Activated CD8-positive, alpha-beta T cell treated with anti-CD3 and anti-CD28 coated beads, Interleukin-2, amount 10 ng/mL, durations not matched to agents 7 days and 5 days (primary cell): ENCODE data around the gene TMEM217. TPM values are rescaled to one million over a fixed set of nuclear protein-coding genes. Genes with fewer than 3 reads are reported as not detected.

Source experiments
- ATAC-seq: fragments of 150-1000 bp; cut with Tn5 transposase; one replicate; pipeline ENCODE4 v1.10.0; 2021; ENCODE audit warnings: moderate library complexity
- CTCF ChIA-PET: fragments of 350-600 bp; sonication (Branson Sonifier 250); formaldehyde crosslinking; loops from one replicate; lab custom pipeline; 2021; ENCODE audit warnings: antibody characterized with exemption; lab: Charles Lee
- POLR2A ChIA-PET: fragments of 350-600 bp; sonication (Branson Sonifier 250); formaldehyde crosslinking; loops from one replicate; lab custom pipeline; 2021; ENCODE audit warnings: antibody characterized with exemption; lab: Charles Lee
- DNase-seq: peaks from one replicate; pipeline ENCODE4 v3.0.0-alpha.2; 2020
- H3K27ac Mint-ChIP-seq: one replicate; pipeline ENCODE4 v1.8.0; 2021; ENCODE audit warnings: mild to moderate bottlenecking, mixed read lengths
- H3K27me3 Mint-ChIP-seq: one replicate; pipeline ENCODE4 v1.8.0; 2021; ENCODE audit warnings: low read depth, mixed read lengths
- H3K36me3 Mint-ChIP-seq: one replicate; pipeline ENCODE4 v1.8.0; 2021; ENCODE audit warnings: low read depth, mixed read lengths
- H3K4me1 Mint-ChIP-seq: one replicate; pipeline ENCODE4 v1.8.0; 2021; ENCODE audit warnings: low read depth, mixed read lengths
- H3K4me3 Mint-ChIP-seq: one replicate; pipeline ENCODE4 v1.8.0; 2021; ENCODE audit warnings: mild to moderate bottlenecking, mixed read lengths
- H3K9me3 Mint-ChIP-seq: one replicate; pipeline ENCODE4 v1.8.0; 2022; ENCODE audit warnings: mixed read lengths; ENCODE audit not compliant: insufficient read depth
- total RNA-seq, 2 experiments: library from RNA; stranded (reverse); gene quantifications; one replicate each; pipeline ENCODE4 v1.2.3, GENCODE V29; 2021

The TMEM217 gene
- total RNA-seq, 2 experiments from 2014 or later, result 3.1 to 3.2 TPM

DNA sequence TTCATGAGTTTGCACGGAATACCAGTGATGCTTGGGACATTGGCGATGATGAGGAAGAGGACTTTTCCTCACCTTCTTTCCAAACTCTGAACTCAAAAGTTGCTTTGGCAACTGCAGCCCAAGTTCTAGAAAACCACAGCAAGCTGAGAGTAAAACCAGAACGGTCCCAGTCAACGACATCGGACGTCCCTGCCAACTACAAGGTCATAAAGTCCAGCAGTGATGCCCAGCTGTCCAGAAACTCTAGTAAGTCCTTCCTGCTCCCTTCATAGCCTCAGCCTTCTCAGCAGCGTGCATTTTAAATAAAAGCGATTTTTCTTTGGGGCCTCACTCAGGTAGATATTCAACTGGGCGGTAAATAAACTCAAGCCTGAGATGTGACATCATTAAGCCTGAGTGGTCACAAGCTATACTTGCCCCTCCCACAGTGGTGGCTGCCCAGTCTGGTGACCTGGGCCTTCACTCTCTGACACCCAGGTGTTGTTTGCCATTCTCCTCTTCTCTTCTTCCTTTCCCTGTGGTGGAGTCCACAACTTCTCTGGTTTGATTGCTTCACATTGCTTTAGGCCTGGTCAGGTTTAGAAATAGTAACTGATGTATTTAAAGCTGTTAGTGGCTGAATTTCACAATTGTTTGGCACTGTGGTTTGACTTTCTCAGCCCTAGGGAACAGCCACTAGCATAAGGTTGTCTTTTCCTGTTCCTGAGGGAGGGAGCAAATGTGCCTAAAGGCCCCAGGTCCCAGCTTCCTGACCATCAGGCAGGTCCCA is 21.6 kb upstream of the TMEM217 start:
- H3K27me3 Mint-ChIP-seq, result no peaks in the 10 kb centered on the region
- peaks cover 66% of the 10 kb centered on the region for H3K4me1 Mint-ChIP-seq
- DNase-seq (no peak), ATAC-seq (no peak)
- POLR2A ChIA-PET, result interaction anchor here (1.4 kb wide), 1 partner anchor 10 kb away, joined by 4 read pairs; no protein-coding TSS in a partner anchor
- no peak overlapping the region for H3K4me3 Mint-ChIP-seq
- H3K27ac Mint-ChIP-seq, result peak overlapping the region; percentile 28
- CTCF ChIA-PET, result interaction anchor here (1.2 to 2.6 kb wide), 2 partner anchors 24 to 35 kb away, joined by 4 to 7 read pairs; no protein-coding TSS in a partner anchor
- H3K9me3 Mint-ChIP-seq, result no peaks in the 10 kb centered on the region
- H3K36me3 Mint-ChIP-seq, result peaks cover 50% of the 10 kb centered on the region

- peak; percentile 45 for DNase-seq
- H3K4me3 Mint-ChIP-seq, result no peak overlapping the region
- H3K4me1 Mint-ChIP-seq, result peaks cover 90% of the 10 kb centered on the region
- peak; percentile 56 for ATAC-seq
- H3K27ac Mint-ChIP-seq, result peak overlapping the region; percentile 71
- H3K9me3 Mint-ChIP-seq, result no peaks in the 10 kb centered on the region
- ChIA-PET POLR2A (interaction anchor here (1.3 to 1.8 kb wide), 2 partner anchors 18 to 19 kb away, joined by 4 to 5 read pairs; partner anchors contain the start of genes TBC1D22B and TMEM217), CTCF (no interaction called here)
- no peaks in the 10 kb centered on the region for H3K27me3 Mint-ChIP-seq
- peaks cover 52% of the 10 kb centered on the region for H3K36me3 Mint-ChIP-seq
These were observed 19.1 kb upstream of the TMEM217 start for GRCh38 chr6:37277001-37277409.

- peaks cover 56% of the 10 kb centered on the region for H3K36me3 Mint-ChIP-seq
- no peaks in the 10 kb centered on the region for H3K9me3 Mint-ChIP-seq
- no peak for ATAC-seq
- DNase-seq, result no peak
- ChIA-PET POLR2A (interaction anchor here (1.7 to 1.8 kb wide), 2 partner anchors 16 to 18 kb away, joined by 4 to 8 read pairs; partner anchors contain the start of genes TBC1D22B and TMEM217), CTCF (interaction anchor here (0.9 to 1.5 kb wide), 4 partner anchors 10 to 40 kb away, joined by 3 to 4 read pairs (median 3); partner anchors contain the start of genes TBC1D22B and TMEM217)
- peak overlapping the region; percentile 67 for H3K27ac Mint-ChIP-seq
- no peak overlapping the region for H3K4me3 Mint-ChIP-seq
- H3K4me1 Mint-ChIP-seq, result peaks cover 88% of the 10 kb centered on the region
- H3K27me3 Mint-ChIP-seq, result no peaks in the 10 kb centered on the region
These were observed 17.4 kb upstream of the TMEM217 start for GRCh38 chr6:37275350-37275749.

GRCh38 chr6:37273690-37274089 is 15.7 kb upstream of the TMEM217 start:
- peaks cover 55% of the 10 kb centered on the region for H3K36me3 Mint-ChIP-seq
- DNase-seq, result no peak
- ATAC-seq, result no peak
- POLR2A ChIA-PET, result interaction anchor here (0.9 to 1.7 kb wide), 4 partner anchors 15 to 16 kb away, joined by 4 to 8 read pairs (median 6); partner anchors contain the start of genes TBC1D22B and TMEM217
- CTCF ChIA-PET, result interaction anchor here (0.9 to 1.9 kb wide), 9 partner anchors 9 to 256 kb away, joined by 3 to 6 read pairs (median 4); partner anchors contain the start of genes TBC1D22B and TMEM217
- H3K27me3 Mint-ChIP-seq, result no peaks in the 10 kb centered on the region
- H3K9me3 Mint-ChIP-seq, result no peaks in the 10 kb centered on the region
- H3K4me1 Mint-ChIP-seq, result peaks cover 72% of the 10 kb centered on the region
- peak overlapping the region; percentile 57 for H3K4me3 Mint-ChIP-seq
- peak overlapping the region; percentile 69 for H3K27ac Mint-ChIP-seq

GRCh38 chr6:37272834-37273566 is 15.1 kb upstream of the TMEM217 start:
- ChIA-PET POLR2A (interaction anchor here (0.9 to 1.4 kb wide), 3 partner anchors 14 to 16 kb away, joined by 4 to 7 read pairs (median 5); partner anchors contain the start of genes TBC1D22B and TMEM217), CTCF (interaction anchor here (0.9 to 1.9 kb wide), 9 partner anchors 10 to 255 kb away, joined by 3 to 6 read pairs (median 4); partner anchors contain the start of genes TBC1D22B and TMEM217)
- Mint-ChIP-seq H3K36me3 (peaks cover 50% of the 10 kb centered on the region), H3K27ac (peak overlapping the region; percentile 69), H3K4me1 (peaks cover 66% of the 10 kb centered on the region), H3K4me3 (peak overlapping the region; percentile 57), H3K9me3 (no peaks in the 10 kb centered on the region), H3K27me3 (no peaks in the 10 kb centered on the region)
- ATAC-seq (peak; percentile 67), DNase-seq (peak; percentile 49)

GRCh38 chr6:37269105-37269504 is 11.2 kb upstream of the TMEM217 start:
- CTCF ChIA-PET, result no interaction called here
- no peaks in the 10 kb centered on the region for H3K27me3 Mint-ChIP-seq

GRCh38 chr6:37265860-37266259 is 7.9 kb upstream of the TMEM217 start:
- H3K4me3 Mint-ChIP-seq, result no peak overlapping the region
- DNase-seq (no peak), ATAC-seq (no peak)
- H3K36me3 Mint-ChIP-seq, result peaks cover 25% of the 10 kb centered on the region
- no peaks in the 10 kb centered on the region for H3K9me3 Mint-ChIP-seq
- no peaks in the 10 kb centered on the region for H3K27me3 Mint-ChIP-seq
- no peak overlapping the region for H3K27ac Mint-ChIP-seq
- H3K4me1 Mint-ChIP-seq, result peaks cover 39% of the 10 kb centered on the region
- CTCF ChIA-PET, result interaction anchor here (1.2 kb wide), 2 partner anchors 10 to 49 kb away, joined by 3 to 4 read pairs; no protein-coding TSS in a partner anchor
- POLR2A ChIA-PET, result no interaction called here

More at GRCh38 chr6:37269105-37269504, 11.2 kb upstream of the TMEM217 start:
- Mint-ChIP-seq H3K9me3 (no peaks in the 10 kb centered on the region), H3K36me3 (peaks cover 32% of the 10 kb centered on the region), H3K4me3 (no peak overlapping the region), H3K27ac (no peak overlapping the region), H3K4me1 (peaks cover 47% of the 10 kb centered on the region)
- no peak for ATAC-seq
- DNase-seq, result no peak
- POLR2A ChIA-PET, result no interaction called here

DNA sequence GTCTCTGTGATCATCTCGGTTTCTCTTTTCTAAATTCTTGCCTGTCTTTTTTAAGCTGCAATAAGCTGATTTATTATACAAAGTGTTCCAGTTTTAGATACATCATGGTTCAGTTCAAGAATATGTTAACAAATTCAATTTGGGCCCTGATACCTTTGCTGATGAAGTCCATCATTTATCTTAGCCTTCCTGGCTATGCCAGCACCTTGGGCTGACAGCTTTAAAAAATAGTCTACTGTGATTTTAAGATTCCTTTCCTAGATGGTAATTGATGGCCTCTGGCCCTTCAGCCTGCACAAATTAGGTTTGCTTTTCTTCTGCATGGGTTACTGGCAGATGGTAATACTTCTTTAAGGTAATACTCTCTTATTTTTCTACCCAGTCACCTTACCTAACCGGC is 7.1 kb upstream of the TMEM217 start:
- CTCF ChIA-PET, result interaction anchor here (1.0 to 1.2 kb wide), 3 partner anchors 11 to 50 kb away, joined by 3 to 4 read pairs (median 3); no protein-coding TSS in a partner anchor
- H3K9me3 Mint-ChIP-seq, result no peaks in the 10 kb centered on the region
- no peak for ATAC-seq
- no peak overlapping the region for H3K4me3 Mint-ChIP-seq
- POLR2A ChIA-PET, result interaction anchor here (0.6 kb wide), 1 partner anchor 74 kb away, joined by 3 read pairs; no protein-coding TSS in a partner anchor
- H3K27me3 Mint-ChIP-seq, result no peaks in the 10 kb centered on the region
- no peak for DNase-seq
- peaks cover 25% of the 10 kb centered on the region for H3K36me3 Mint-ChIP-seq
- H3K27ac Mint-ChIP-seq, result no peak overlapping the region
- H3K4me1 Mint-ChIP-seq, result peaks cover 42% of the 10 kb centered on the region

GRCh38 chr6:37262446-37263026 is 4.6 kb upstream of the TMEM217 start:
- Mint-ChIP-seq H3K27ac (no peak overlapping the region), H3K4me1 (peaks cover 56% of the 10 kb centered on the region), H3K4me3 (no peak overlapping the region), H3K36me3 (peaks cover 21% of the 10 kb centered on the region), H3K27me3 (no peaks in the 10 kb centered on the region), H3K9me3 (no peaks in the 10 kb centered on the region)
- ChIA-PET CTCF (interaction anchor here (0.9 to 1.3 kb wide), 3 partner anchors 9 to 52 kb away, joined by 3 to 5 read pairs (median 3); no protein-coding TSS in a partner anchor), POLR2A (interaction anchor here (1.5 kb wide), 1 partner anchor 93 kb away, joined by 3 read pairs; the partner anchor contains the start of gene PIM1)
- ATAC-seq (no peak), DNase-seq (no peak)

DNA sequence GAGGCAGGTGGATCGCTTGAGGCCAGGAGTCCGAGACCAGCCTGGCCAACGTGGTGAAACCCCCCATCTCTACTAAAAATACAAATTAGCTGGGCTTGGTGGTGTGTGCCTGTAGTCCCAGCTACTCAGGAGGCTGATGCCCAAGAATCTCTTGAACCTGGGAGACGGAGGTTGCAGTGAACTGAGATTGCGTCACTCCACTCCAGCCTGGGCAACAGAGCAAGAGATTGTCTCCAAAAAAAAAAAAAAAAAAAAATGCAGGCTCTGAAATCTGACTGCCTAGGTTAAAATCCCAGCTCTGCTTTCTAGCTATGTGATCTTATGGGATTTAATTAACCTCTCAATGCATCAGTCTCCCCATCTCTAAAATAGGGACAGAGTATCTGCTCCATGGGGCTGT is 3.3 kb upstream of the TMEM217 start:
- POLR2A ChIA-PET, result no interaction called here
- no peak for DNase-seq
- H3K27ac Mint-ChIP-seq, result no peak overlapping the region
- peaks cover 21% of the 10 kb centered on the region for H3K36me3 Mint-ChIP-seq
- no peak for ATAC-seq
- no peaks in the 10 kb centered on the region for H3K27me3 Mint-ChIP-seq
- no peaks in the 10 kb centered on the region for H3K9me3 Mint-ChIP-seq
- CTCF ChIA-PET, result interaction anchor here (0.8 to 1.2 kb wide), 2 partner anchors 51 to 243 kb away, joined by 3 read pairs; no protein-coding TSS in a partner anchor
- H3K4me1 Mint-ChIP-seq, result peaks cover 66% of the 10 kb centered on the region
- H3K4me3 Mint-ChIP-seq, result no peak overlapping the region
